HL-60 (cell line): ENCODE data around the gene ZBTB25.

Source experiments
- DNase-seq, 2 experiments: peaks; one replicate each; pipeline ENCODE4 v3.0.0-alpha.2; 2010 to 2020; ENCODE audit warnings: low read depth in 1 of 2, low spot score in 1 of 2
- H3K27ac ChIP-seq: fragments of 250-450 bp; sonication (Bioruptor Pico); replicated peaks from 2 replicates; pipeline ENCODE4 v1.5.1; 2020; ENCODE audit warnings: mild to moderate bottlenecking, moderate library complexity
- H3K27me3 ChIP-seq: fragments of 250-450 bp; sonication (Bioruptor Pico); 2 replicates; pipeline ENCODE4 v1.5.1; 2021; ENCODE audit warnings: mild to moderate bottlenecking, moderate library complexity; ENCODE audit not compliant: insufficient read depth, poor library complexity, severe bottlenecking
- H3K4me3 ChIP-seq: replicated peaks from 2 replicates; pipeline ENCODE4 v1.5.1; 2011; ENCODE audit warnings: mild to moderate bottlenecking, control low read depth, low read length; ENCODE audit not compliant: insufficient read depth
- CTCF ChIP-seq: IDR thresholded peaks from one replicate; pipeline ENCODE4 v1.5.1; 2011; ENCODE audit warnings: low read length, control low read depth, inconsistent platforms; ENCODE audit not compliant: insufficient read depth
- GABPA ChIP-seq: IDR thresholded peaks from 2 replicates; pipeline ENCODE4 v1.6.1; 2012; ENCODE audit warnings: low read depth
- POLR2AphosphoS5 ChIP-seq: IDR thresholded peaks from 2 replicates; pipeline ENCODE4 v1.6.1; 2012; ENCODE audit warnings: low read depth
- REST ChIP-seq: IDR thresholded peaks from 2 replicates; pipeline ENCODE4 v1.6.1; 2012; ENCODE audit warnings: low read depth; ENCODE audit not compliant: insufficient replicate concordance
- SPI1 ChIP-seq: IDR thresholded peaks from 2 replicates; pipeline ENCODE4 v1.6.1; 2012; ENCODE audit warnings: low read depth, mild to moderate bottlenecking, borderline replicate concordance

ZBTB25 gene

DNA sequence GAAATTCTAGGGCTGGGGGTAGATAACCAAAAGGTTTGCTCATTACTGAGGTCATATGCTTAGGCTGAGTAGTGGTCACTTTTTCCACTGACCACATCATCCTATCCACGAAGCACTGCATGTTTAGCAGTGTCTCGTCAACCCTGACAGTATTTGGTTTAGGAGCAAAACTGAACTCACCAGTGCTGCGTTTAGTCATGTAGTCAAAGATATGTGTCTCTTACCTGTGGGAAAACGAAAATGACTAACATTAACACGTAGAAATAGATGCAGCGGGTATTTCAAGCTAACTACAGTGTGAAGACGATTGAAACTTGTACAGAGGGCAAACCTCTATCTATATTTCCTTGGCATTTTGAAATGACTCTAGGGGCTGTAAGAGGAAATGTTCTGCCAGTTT, 80.9 kb downstream of the ZBTB25 start:
- TF ChIP-seq SPI1 = no peak
- TF ChIP-seq GABPA = no peak
- no peak for TF ChIP-seq POLR2AphosphoS5
- H3K4me3 ChIP-seq = no peak overlapping the region
- H3K27me3 ChIP-seq = no peaks in the 10 kb centered on the region
- no peak for DNase-seq
- no peak overlapping the region for H3K27ac ChIP-seq

DNA sequence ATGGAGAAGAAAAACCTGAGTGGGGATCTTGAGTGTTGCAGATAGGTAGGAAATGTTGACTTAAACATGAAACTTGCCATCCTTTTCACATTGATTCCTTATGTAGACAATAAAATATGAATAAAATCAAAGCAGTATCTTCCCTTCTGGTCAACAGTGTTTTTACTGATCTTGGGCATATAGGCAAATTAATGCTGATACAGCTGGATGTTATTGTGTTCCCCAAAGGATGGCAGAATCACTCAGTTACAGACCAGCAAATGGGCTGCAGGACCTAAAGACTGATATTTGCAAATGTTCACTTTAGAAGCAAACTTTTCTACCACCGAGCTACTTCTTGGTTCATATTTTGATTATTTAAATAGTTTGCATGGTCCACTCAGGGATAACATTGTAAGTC, 81.6 kb downstream of the ZBTB25 start:
- Histone ChIP-seq H3K27ac (no peak overlapping the region), H3K4me3 (no peak overlapping the region), H3K27me3 (no peaks in the 10 kb centered on the region)
- TF ChIP-seq SPI1 (no peak), POLR2AphosphoS5 (no peak), CTCF (no peak), GABPA (no peak), REST (no peak)
- DNase-seq = no peak

- H3K4me3 ChIP-seq = no peak overlapping the region
- H3K27me3 ChIP-seq = no peaks in the 10 kb centered on the region
- TF ChIP-seq POLR2AphosphoS5 (no peak), REST (no peak)
- H3K27ac ChIP-seq = no peak overlapping the region
- no peak for DNase-seq
Measured at GRCh38 chr14:64421166-64421565, 82.5 kb downstream of the ZBTB25 start.

DNA sequence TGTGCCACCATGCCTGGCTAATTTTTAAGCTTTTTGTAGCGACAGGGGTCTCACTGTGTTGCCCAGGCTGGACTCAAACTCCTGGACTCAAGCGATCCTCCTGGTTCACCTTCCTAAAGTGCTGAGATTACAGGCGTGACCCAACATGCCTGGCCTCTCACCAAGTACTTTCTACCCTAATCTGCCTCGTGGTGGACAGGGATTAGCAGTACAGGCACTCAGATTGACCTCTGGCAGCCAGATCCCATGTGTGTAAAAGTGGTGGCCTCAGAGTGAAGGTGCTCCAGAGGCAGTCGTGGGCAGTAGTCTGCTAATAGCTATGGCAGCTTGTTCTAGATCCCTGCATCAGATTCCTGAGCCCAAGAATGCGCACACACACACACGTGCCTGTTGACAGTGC, 84.6 kb downstream of the ZBTB25 start:
- Histone ChIP-seq H3K27ac (no peak overlapping the region), H3K4me3 (no peak overlapping the region), H3K27me3 (no peaks in the 10 kb centered on the region)
- DNase-seq = no peak
- TF ChIP-seq GABPA (no peak), POLR2AphosphoS5 (no peak), SPI1 (no peak), CTCF (no peak), REST (no peak)
